ENCODE results near the gene ARIH2.

DNA sequence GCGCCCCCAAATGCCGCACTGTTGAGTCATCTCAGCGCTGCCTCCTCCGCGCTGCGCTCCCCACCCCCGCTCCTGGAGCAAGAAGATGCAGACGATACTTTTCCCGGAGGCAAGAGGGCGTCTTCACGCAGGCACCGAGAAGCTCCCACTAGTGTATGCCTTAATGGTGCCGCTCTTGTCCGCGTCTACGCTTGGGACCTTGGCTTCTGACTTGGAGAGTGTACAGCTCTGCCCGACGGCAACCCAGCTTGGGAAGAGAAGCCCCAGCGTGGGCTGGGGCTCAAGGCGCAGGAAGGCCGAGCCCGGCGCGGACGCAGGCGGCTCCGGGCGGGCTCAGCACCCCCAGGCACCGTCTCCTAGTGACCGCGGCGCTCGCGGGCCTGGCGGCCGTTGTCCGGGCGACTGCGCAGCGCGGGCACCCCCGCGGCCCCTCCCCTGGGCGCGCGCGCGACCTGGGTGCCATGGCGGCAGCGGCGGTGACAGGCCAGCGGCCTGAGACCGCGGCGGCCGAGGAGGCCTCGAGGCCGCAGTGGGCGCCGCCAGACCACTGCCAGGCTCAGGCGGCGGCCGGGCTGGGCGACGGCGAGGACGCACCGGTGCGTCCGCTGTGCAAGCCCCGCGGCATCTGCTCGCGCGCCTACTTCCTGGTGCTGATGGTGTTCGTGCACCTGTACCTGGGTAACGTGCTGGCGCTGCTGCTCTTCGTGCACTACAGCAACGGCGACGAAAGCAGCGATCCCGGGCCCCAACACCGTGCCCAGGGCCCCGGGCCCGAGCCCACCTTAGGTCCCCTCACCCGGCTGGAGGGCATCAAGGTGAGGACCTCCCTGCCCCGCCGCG lies 71.4 kb downstream of the ARIH2 start, which contains the start of gene P4HTM:
- TF ChIP-seq, protein P1, sequence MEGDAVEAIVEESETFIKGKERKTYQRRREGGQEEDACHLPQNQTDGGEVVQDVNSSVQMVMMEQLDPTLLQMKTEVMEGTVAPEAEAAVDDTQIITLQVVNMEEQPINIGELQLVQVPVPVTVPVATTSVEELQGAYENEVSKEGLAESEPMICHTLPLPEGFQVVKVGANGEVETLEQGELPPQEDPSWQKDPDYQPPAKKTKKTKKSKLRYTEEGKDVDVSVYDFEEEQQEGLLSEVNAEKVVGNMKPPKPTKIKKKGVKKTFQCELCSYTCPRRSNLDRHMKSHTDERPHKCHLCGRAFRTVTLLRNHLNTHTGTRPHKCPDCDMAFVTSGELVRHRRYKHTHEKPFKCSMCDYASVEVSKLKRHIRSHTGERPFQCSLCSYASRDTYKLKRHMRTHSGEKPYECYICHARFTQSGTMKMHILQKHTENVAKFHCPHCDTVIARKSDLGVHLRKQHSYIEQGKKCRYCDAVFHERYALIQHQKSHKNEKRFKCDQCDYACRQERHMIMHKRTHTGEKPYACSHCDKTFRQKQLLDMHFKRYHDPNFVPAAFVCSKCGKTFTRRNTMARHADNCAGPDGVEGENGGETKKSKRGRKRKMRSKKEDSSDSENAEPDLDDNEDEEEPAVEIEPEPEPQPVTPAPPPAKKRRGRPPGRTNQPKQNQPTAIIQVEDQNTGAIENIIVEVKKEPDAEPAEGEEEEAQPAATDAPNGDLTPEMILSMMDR (optimal IDR thresholded peaks at IDR 0.05 in 1 of 3, IDR thresholded peaks at IDR 0.05 in 1 of 3, conservative IDR thresholded peaks at IDR 0.05 in 1 of 3; ENCODE audit: extremely low read depth in 1 of 3, insufficient read depth in 2 of 3, low read length in 3 of 3) = peak; percentile 9 to 57 (median 26)
- TF ChIP-seq EZH2 (IDR thresholded peaks at IDR 0.05; ENCODE audit: low read length) = no peak

All from keratinocyte (primary cell).